Right renal cortex interstitium (tissue), 3 donors: Measurements from ENCODE around the gene TRAF7. TPM values are rescaled to one million over a fixed set of nuclear protein-coding genes. Genes with fewer than 3 reads are reported as not detected.

ENCODE experiments used
- DNase-seq, 3 donors: peaks; one replicate each; pipeline ENCODE4 v3.0.0-alpha.2; 2013; ENCODE audit warnings: low read depth in 3 of 3, low spot score in 2 of 3
- polyA plus RNA-seq, 3 donors: library from polyadenylated mRNA; unstranded; fragments of 120-200 nt; gene quantifications; one replicate each; pipeline ENCODE4 v1.2.1, GENCODE V29; 2013; ENCODE audit not compliant: insufficient read length in 3 of 3

TRAF7 gene
- polyA plus RNA-seq, 3 donors = 51.4 to 60.4 (median 60.3) TPM

DNA sequence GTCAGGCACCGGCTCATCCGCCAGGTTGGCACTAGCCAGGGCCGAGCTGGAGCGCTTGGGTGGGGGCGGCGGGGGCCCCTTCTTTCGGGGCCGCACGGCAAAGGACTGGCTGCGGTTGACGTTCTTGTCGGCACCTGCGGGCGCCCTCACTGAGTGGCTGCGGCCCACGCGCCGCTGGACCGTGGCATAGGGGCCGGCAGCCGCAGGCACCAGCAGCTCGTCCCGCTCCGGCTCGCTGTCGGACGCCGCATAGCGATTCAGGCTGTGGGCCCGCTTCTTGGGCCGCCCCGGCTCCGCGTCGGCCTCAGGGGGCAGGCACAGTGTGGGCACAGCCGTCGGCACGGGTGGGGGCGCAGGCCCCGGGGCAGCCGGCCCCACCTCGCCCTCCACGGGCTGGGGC lies 24.9 kb downstream of the TRAF7 start:
- no peak for DNase-seq

GRCh38 chr16:2180962-2181923 lies 25.7 kb downstream of the TRAF7 start:
- no peak for DNase-seq

DNA sequence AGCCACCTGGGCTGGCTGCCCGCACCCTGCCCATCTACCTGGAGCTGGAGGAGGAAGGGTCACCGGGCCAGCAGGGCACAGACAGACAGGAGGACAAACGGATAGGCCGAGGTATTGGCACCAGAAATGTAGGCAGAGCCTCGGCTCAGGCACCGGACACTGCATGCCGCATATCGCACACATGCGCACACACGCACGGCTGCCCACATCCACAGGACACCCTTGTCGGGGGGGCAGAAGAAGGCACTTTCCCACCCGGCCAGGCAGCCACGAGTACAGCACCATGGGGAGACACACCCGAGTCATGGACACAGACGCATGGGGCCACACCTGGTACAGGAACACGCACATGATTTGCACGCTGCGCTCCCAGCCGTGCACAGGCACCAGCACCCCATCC lies 26.4 kb downstream of the TRAF7 start:
- DNase-seq = no peak

- no peak for DNase-seq
These were observed 28.1 kb downstream of the TRAF7 start for GRCh38 chr16:2183671-2184070.

DNA sequence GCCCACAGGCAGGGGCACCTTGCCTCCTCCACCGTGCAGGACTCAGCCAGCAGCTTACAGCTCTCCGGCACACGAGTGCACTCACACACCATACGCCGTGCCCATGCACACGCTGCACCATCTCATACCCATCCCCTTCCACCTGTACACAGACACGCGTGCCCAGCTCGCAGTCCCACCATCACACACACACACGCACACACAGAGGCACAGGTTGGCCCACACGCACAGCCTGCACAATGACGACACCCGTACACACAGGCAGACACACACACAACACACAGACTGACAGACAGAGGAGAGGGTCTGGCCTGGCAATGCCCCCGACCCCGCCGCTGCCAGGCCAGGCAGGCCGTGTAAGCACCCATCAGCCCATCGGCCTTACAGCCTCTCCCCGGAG lies 28.8 kb downstream of the TRAF7 start:
- DNase-seq = no peak

DNA sequence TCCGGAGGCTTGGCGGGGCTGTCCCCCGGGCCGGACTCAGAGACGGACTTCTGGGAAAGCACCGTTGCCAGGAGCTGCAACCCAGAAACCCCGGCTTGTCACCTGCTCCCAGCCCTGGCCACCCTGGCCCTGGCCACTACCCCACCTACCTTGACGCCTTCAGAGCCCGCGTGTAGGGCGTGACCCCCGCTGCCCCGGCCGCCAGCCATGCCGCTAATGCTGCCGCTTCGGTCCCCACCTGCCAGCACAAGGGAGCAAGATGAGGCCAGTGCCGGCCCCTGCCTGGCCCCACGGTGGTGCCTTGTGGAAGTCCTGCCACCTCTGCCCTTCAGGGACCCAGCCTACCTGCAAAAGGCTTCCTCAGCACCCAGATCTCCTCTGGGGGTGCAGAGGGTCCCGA lies 29.4 kb downstream of the TRAF7 start:
- no peak for DNase-seq

- no peak for DNase-seq
These were observed 30.5 kb downstream of the TRAF7 start for GRCh38 chr16:2186064-2186463.

GRCh38 chr16:2186505-2186904 lies 30.9 kb downstream of the TRAF7 start:
- no peak for DNase-seq

DNA sequence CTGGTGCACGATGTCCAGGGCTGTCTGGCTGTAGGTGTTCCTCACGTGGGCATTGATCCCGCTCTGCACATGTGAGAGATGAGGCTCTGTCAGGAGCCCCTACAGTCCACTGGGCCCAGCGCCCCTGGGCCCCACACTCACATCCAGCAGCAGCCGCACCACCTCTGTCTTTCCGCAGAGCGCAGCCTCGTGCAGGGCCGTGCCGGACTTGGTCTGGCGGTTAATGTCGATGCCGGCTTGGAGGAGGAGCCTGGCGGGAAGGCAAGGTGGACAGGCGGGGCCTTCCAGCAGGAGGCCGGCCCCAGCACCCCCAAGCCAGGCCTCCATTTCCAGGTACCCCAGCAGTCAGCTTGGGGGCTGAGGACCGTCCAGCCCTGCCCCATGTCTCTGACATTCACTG lies 31.6 kb downstream of the TRAF7 start:
- no peak for DNase-seq

DNA sequence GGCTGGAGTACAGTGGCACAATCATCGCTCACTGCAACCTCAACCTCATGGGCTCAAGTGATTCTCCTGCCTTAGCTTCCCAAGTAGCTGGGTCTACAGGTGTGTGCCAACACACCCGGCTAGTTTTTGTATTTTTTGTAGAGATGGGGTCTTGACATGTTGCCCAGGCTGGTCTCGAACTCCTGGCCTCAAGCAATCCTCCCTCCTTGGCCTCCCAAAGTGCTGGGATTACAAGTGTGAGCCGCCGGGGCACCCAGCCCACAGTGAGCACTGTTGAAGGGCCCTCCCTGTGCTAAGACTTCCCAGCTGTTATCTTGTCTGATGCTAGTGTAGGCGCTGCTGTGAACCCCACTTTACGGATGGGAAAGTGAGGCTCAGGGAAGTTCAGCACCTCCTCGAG lies 32.8 kb downstream of the TRAF7 start:
- no peak for DNase-seq

DNA sequence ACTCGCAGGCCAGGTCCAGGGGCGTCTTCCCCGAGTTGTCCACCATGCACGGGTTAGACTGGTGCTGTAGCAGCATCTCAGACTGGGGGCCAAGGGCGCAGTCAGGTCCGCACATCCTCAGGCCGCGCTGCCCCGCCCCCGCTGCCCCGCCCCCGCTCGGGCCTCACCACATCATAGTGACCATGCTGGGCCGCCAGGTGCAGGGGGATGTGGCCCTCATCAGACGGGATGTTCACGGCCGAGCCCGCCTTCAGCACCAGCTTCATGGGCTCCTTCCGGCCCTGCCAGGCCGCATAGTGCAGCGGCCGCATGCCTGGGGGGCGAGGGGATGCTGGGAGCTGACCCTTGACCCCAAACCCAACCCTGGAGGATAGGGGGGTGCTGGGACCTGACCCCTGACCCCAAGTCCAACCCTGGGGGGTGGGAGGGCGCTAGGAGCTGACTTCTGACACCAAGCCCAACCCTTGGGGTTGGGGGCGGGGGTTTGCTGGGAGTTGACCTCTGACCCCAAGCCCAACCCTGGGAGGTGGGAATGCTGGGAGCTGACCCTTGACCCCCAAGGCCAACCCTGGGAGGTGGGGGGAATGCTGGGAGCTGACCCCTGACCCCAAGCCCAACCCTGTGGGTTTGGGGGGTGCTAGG lies 33.8 kb downstream of the TRAF7 start:
- DNase-seq = no peak

DNA sequence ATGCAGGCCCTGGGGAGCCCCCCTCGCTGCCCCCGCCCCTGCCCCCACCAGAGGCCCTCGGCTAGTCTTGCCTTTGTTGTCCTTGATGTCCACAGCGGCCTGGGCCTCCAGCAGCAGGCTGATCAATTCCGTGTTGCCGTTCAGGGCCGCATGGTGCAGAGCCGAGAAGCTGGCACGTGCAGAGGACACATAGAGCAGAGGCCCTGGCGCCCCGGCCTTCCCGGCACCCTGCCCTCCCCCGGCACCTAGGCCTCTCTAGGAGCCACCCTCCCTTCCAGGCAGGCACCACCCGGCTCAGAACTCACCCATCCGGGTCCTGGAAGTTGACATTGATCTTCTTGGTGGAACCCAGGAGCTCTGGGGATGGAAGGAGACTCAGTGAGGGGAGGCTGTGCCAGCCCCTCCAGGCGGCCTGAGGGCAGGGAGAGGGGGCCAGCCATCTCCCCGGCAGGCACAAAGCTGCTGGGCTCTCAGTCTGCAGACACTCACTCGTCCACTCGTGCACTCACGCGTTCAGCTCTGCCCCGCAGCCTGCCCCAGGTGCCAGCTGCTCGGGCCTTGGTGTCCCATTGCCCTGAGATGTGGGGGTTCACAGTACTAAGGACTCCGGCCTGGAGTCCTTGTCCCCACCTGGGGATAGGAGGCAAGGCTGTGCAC lies 34.5 kb downstream of the TRAF7 start:
- no peak for DNase-seq

GRCh38 chr16:2190659-2191445 lies 35.3 kb downstream of the TRAF7 start:
- DNase-seq = no peak

DNA sequence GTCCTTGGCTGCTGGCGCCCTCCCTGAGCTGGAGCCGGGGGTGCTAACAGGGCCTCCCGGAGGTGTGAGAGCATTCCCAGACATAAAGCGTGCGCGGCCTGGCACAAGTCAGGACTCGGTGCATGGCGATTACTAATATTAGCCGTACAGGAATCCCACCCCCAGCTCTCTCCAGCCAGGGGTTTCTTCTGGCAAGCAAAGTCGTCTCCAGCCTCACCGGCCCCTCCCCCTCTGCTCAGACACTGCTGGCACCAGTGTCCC lies 35.8 kb downstream of the TRAF7 start:
- DNase-seq = no peak

GRCh38 chr16:2194166-2194834 lies 38.7 kb downstream of the TRAF7 start:
- no peak for DNase-seq

GRCh38 chr16:2194852-2195321 lies 39.3 kb downstream of the TRAF7 start:
- no peak for DNase-seq

GRCh38 chr16:2195322-2196161 lies 40.0 kb downstream of the TRAF7 start:
- no peak for DNase-seq

DNA sequence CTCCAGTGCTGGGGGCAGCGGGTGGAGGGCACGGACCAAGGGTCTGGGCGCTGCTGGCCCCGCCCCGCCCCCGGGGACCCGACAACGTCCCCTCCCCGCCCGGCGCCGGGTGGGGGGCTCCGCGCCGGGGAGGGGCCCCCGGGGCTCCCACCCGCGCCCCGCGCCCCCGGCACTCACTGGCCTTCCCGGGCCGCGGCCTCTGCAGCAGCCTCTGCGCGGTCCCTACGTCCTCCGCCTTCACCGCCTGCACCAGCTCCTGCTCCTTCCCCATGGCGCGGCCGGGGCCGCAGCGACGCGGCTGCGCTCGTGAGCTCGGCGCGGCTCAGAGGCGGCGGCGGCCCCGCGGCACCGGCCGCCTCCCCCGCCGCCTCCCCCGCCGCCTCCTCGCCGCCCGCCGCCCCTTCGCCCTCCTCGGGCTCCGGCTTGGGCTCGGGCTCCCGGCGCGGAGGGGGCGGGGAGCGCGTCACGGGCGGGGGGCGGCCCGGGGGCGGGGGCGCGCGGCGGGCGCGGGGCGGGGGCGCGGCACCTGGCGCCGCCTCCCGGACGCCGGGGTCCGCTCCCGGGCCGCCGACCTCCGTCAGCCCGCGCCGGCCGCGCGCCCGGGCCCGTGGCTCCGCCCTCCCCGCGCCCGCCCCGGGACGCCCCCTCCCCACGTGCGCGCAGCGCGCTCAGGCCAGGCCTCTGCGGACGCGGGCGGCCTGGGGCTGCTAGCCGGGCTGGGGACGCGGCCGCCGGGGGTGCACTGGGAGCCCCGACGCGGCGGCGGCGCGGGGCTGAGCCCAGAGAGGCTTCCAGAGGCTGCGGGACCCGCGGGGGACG lies 40.8 kb downstream of the TRAF7 start, which contains the start of gene CASKIN1:
TSS of gene CASKIN1 (minus strand) at position 444 of the 819 bp plus-strand sequence. CDS start at position 271, 173 bp downstream.
- no peak for DNase-seq
